DND-41 (cell line): Measurements from ENCODE around the gene C1orf105.

Experiments
- ATAC-seq: fragments of 200-7000 bp; cut with Tn5 transposase; 3 replicates; pipeline ENCODE4 v1.9.1; 2021; ENCODE audit warnings: low read depth; ENCODE audit not compliant: insufficient read depth
- DNase-seq: peaks from one replicate; pipeline ENCODE4 v3.0.0-alpha.2; 2020
- H2AFZ ChIP-seq: 2 replicates; pipeline ENCODE4 v1.6.0; 2012; ENCODE audit warnings: low read depth, low read length
- H3K27ac ChIP-seq: 2 replicates; pipeline ENCODE4 v1.5.1; 2012; ENCODE audit warnings: low read length, inconsistent platforms
- H3K27me3 ChIP-seq: fragments of 200-600 bp; sonication (generic); 2 replicates; pipeline ENCODE4 v1.6.0; 2012; ENCODE audit warnings: low read length, mild to moderate bottlenecking, inconsistent platforms; ENCODE audit not compliant: insufficient read depth, poor library complexity
- H3K36me3 ChIP-seq: 2 replicates; pipeline ENCODE4 v1.5.1; 2012; ENCODE audit warnings: low read length, inconsistent platforms; ENCODE audit not compliant: insufficient read depth
- H3K4me1 ChIP-seq: 2 replicates; pipeline ENCODE4 v1.5.1; 2012; ENCODE audit warnings: mild to moderate bottlenecking, low read length; ENCODE audit not compliant: insufficient read depth
- H3K4me2 ChIP-seq: 2 replicates; pipeline ENCODE4 v1.6.0; 2012; ENCODE audit warnings: mild to moderate bottlenecking, moderate library complexity, low read length, inconsistent platforms; ENCODE audit not compliant: insufficient read depth
- H3K4me3 ChIP-seq, 2 experiments: fragments of 200-600 bp in 1 of 2; shearing (Covaris generic) in 1 of 2; 2 replicates each; pipeline ENCODE4 v1.5.1; 2012 to 2016; ENCODE audit warnings: inconsistent platforms in 2 of 2, low read length in 2 of 2, mild to moderate bottlenecking in 2 of 2, low read depth in 1 of 2, moderate library complexity in 1 of 2
- H3K79me2 ChIP-seq: 2 replicates; pipeline ENCODE4 v1.6.0; 2012; ENCODE audit warnings: low read length, inconsistent platforms; ENCODE audit not compliant: insufficient read depth
- H3K9ac ChIP-seq: 2 replicates; pipeline ENCODE4 v1.6.0; 2012; ENCODE audit warnings: low read depth, mild to moderate bottlenecking, inconsistent platforms, low read length, moderate library complexity
- H3K9me3 ChIP-seq: 2 replicates; pipeline ENCODE4 v1.5.1; 2012; ENCODE audit warnings: low read length, moderate library complexity, mild to moderate bottlenecking, inconsistent platforms; ENCODE audit not compliant: insufficient read depth, severe bottlenecking
- H4K20me1 ChIP-seq: 2 replicates; pipeline ENCODE4 v1.6.0; 2012; ENCODE audit warnings: low read length; ENCODE audit not compliant: insufficient read depth
- EZH2 ChIP-seq: IDR thresholded peaks from 3 replicates; pipeline ENCODE4 v1.6.1; 2012; ENCODE audit warnings: borderline replicate concordance, low read depth, mild to moderate bottlenecking, moderate library complexity, low read length, inconsistent platforms; ENCODE audit not compliant: severe bottlenecking
- TF ChIP-seq, protein P1 (sequence below): IDR thresholded peaks from 2 replicates; pipeline ENCODE4 v1.5.1; 2012; ENCODE audit warnings: borderline replicate concordance, low read length, moderate library complexity, mild to moderate bottlenecking; ENCODE audit not compliant: poor library complexity, severe bottlenecking; ENCODE audit errors: extremely low read depth

The C1orf105 gene

DNA sequence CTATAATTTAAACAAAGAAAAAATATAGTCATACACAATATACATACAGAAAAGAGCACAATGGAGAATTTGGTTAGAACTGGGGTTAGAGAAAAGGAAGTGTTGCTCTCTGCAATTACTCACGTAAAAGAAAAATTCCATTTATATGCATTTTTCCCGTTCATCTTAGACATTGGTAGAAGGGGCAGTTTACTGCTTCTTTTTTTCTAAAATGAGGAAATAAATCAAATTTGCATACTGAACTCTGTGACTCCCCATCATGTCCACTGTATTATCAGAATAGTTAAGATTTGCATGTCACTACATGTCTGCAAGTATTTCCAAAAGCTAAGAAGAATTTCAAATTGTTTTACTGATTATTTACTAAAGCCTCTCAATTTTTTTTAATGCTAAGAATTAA is 44.1 kb upstream of the C1orf105 start:
- H3K27me3 ChIP-seq, result no peaks in the 10 kb centered on the region
- H3K4me2 ChIP-seq, result no peak overlapping the region
- H3K9ac ChIP-seq, result no peak overlapping the region

GRCh38 chr1:172377565-172377964 is 42.9 kb upstream of the C1orf105 start:
- TF ChIP-seq, protein P1, sequence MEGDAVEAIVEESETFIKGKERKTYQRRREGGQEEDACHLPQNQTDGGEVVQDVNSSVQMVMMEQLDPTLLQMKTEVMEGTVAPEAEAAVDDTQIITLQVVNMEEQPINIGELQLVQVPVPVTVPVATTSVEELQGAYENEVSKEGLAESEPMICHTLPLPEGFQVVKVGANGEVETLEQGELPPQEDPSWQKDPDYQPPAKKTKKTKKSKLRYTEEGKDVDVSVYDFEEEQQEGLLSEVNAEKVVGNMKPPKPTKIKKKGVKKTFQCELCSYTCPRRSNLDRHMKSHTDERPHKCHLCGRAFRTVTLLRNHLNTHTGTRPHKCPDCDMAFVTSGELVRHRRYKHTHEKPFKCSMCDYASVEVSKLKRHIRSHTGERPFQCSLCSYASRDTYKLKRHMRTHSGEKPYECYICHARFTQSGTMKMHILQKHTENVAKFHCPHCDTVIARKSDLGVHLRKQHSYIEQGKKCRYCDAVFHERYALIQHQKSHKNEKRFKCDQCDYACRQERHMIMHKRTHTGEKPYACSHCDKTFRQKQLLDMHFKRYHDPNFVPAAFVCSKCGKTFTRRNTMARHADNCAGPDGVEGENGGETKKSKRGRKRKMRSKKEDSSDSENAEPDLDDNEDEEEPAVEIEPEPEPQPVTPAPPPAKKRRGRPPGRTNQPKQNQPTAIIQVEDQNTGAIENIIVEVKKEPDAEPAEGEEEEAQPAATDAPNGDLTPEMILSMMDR, result no peak
- no peak overlapping the region for H3K4me2 ChIP-seq
- H3K4me3 ChIP-seq, result no peak overlapping the region
- no peak overlapping the region for H2AFZ ChIP-seq
- no peak for ATAC-seq
- no peaks in the 10 kb centered on the region for H3K79me2 ChIP-seq
- H3K27ac ChIP-seq, result no peak overlapping the region
- no peak for DNase-seq
- H3K36me3 ChIP-seq, result no peaks in the 10 kb centered on the region
- no peaks in the 10 kb centered on the region for H3K9me3 ChIP-seq
- H3K27me3 ChIP-seq, result no peaks in the 10 kb centered on the region
- H3K9ac ChIP-seq, result no peak overlapping the region
- H3K4me1 ChIP-seq, result peaks cover 20% of the 10 kb centered on the region
- H4K20me1 ChIP-seq, result no peaks in the 10 kb centered on the region

More for the DNA sequence above, 44.1 kb upstream of the C1orf105 start:
- no peak for TF ChIP-seq EZH2
- TF ChIP-seq, protein P1, result no peak
- Histone ChIP-seq H4K20me1 (no peaks in the 10 kb centered on the region), H3K27ac (no peak overlapping the region), H3K79me2 (no peaks in the 10 kb centered on the region), H3K4me1 (peaks cover 16% of the 10 kb centered on the region), H3K4me3 (no peak overlapping the region), H3K9me3 (no peaks in the 10 kb centered on the region), H2AFZ (no peak overlapping the region), H3K36me3 (no peaks in the 10 kb centered on the region)
- no peak for ATAC-seq
- no peak for DNase-seq

DNA sequence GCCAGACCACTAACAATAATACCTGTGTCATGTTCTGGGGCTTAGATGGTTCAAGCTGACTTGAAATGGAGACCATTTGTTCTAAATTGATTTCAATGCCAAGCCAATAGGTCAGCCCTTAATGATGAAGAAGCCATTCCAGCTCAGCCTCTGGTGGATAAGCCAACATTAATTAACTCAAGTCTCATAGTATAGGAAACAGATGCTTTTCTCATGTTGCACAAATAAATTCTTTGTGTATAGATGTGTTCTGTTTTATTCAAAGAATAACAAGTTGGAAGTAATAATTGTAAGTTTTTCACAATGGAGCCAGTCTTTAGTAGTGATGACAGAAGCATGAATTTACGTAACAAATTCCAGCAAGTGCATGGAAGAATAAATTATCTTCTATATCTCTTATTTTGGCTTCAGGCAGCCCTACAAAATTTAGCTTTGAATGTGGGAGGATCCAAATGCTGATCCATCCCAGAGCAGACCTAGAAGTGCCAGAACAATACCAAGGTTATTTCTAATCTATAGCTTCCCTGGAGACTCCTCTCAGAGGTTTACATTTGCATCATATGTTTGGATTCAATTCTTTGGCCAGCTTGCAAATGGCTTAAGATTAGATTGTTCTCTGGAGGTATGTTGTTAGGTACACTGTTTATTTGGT is 42.2 kb upstream of the C1orf105 start:
- Histone ChIP-seq H4K20me1 (no peaks in the 10 kb centered on the region), H3K4me2 (no peak overlapping the region), H3K27ac (no peak overlapping the region), H3K27me3 (no peaks in the 10 kb centered on the region), H3K9me3 (no peaks in the 10 kb centered on the region), H3K9ac (no peak overlapping the region), H3K79me2 (no peaks in the 10 kb centered on the region), H3K4me1 (peaks cover 20% of the 10 kb centered on the region), H3K4me3 (no peak overlapping the region), H3K36me3 (no peaks in the 10 kb centered on the region), H2AFZ (no peak overlapping the region)
- ATAC-seq (no peak), DNase-seq (no peak)
- no peak for TF ChIP-seq EZH2
- TF ChIP-seq, protein P1, result no peak
